ENCODE results near the gene RNF141. TPM values are rescaled to one million over a fixed set of nuclear protein-coding genes. Genes with fewer than 3 reads are reported as not detected.

RNF141 gene
- total and polyA plus RNA-seq, 2 of the 13 experiments (the other 11 are each of a cell fraction or from before 2014, with no cell fraction given): 9.3 to 22.4 TPM

- TF ChIP-seq ZNF878 (CRISPR knock-in tag; IDR thresholded peaks at IDR 0.05) (no peak), PRMT3 (CRISPR knock-in tag; IDR thresholded peaks at IDR 0.05; ENCODE audit: borderline replicate concordance, low read depth) (no peak), ZHX2 (IDR thresholded peaks at IDR 0.05; ENCODE audit: low read depth) (no peak), ZHX2 (CRISPR knock-in tag; IDR thresholded peaks at IDR 0.05; ENCODE audit: borderline replicate concordance) (no peak), ZNF678 (CRISPR knock-in tag; IDR thresholded peaks at IDR 0.05) (no peak), ZBTB20 (CRISPR knock-in tag; IDR thresholded peaks at IDR 0.05; ENCODE audit: borderline replicate concordance, low read depth) (no peak)
Observed at GRCh38 chr11:10556590-10556989, 15.6 kb upstream of the RNF141 start (continued).

GRCh38 chr11:10551845-10552352 lies 10.9 kb upstream of the RNF141 start:
- Histone ChIP-seq H3K4me1 (ENCODE audit: insufficient read depth, low read length) (peaks cover 17% of the 10 kb centered on the region), H3K4me2 (ENCODE audit: low read depth, low read length) (no peak overlapping the region), H4K20me1 (ENCODE audit: insufficient read depth, low read length) (no peaks in the 10 kb centered on the region), H3K79me2 (ENCODE audit: insufficient read depth, low read length) (no peaks in the 10 kb centered on the region), H2AFZ (ENCODE audit: low read length) (no peak overlapping the region), H3K36me3 (replicated peaks in 1 of 2; ENCODE audit: control insufficient read depth in 1 of 2, insufficient read depth in 2 of 2, low read length in 2 of 2) (no peaks in the 10 kb centered on the region), H3K4me3 (replicated peaks in 1 of 3; ENCODE audit: insufficient read depth in 1 of 3, low read depth in 2 of 3, low read length in 3 of 3) (no peak overlapping the region), H3K9me3 (ENCODE audit: low read length) (peaks cover 8% of the 10 kb centered on the region; the same call in 1 of the 2 replicates), H3K27ac (ENCODE audit: extremely low read length, insufficient read depth, low read length) (no peak overlapping the region), H3K9ac (ENCODE audit: insufficient read depth, low read depth, low read length) (no peak overlapping the region), H3K27me3 (ENCODE audit: control insufficient read depth in 1 of 2, insufficient read depth in 2 of 2, low read length in 2 of 2) (0 out of 5 replicates have a peak, but pooled peaks cover 0 to under 1% of the 10 kb centered on the region in 2 experiments)
- CTCF ChIA-PET (ENCODE audit: low intra/inter-chr PET ratio, low total read pairs): no interaction called here
- no peak for TF ChIP-seq ZNF350 (CRISPR knock-in tag; IDR thresholded peaks at IDR 0.05; ENCODE audit: borderline replicate concordance, low read depth)
- TF ChIP-seq JUND (CRISPR knock-in tag; IDR thresholded peaks at IDR 0.05): no peak
- no peak for TF ChIP-seq PBX3 (CRISPR knock-in tag; IDR thresholded peaks at IDR 0.05; ENCODE audit: borderline replicate concordance)
- TF ChIP-seq ATF7 (IDR thresholded peaks at IDR 0.05): no peak
- TF ChIP-seq ATF7 (CRISPR knock-in tag; IDR thresholded peaks at IDR 0.05): no peak
- TF ChIP-seq ZBTB7B (CRISPR knock-in tag; IDR thresholded peaks at IDR 0.05): no peak
- TF ChIP-seq DPF2 (CRISPR knock-in tag; IDR thresholded peaks at IDR 0.05; ENCODE audit: borderline replicate concordance, low read depth): no peak
- TF ChIP-seq KLF16 (CRISPR knock-in tag; IDR thresholded peaks at IDR 0.05): no peak
- intact Hi-C loops (cut with micrococcal nuclease; ENCODE audit: unreplicated experiment) (no loop called here), in situ Hi-C loops (cut with HindIII; ENCODE audit: extremely low pct_ligation_motif_present, low pct_unique_long_range_greater_than_20kb) (no loop called here)
- no peak for DNase-seq (ENCODE audit: low spot score)
- FAIRE-seq: no peak
- 77% methylated on average over 3 of the region's 3 CpGs for WGBS (ENCODE audit: low lambda C conversion rate)
- no TSS peak for BruUV-seq (replicated peaks)
- ATAC-seq: no peak
- POLR2A ChIA-PET: no interaction called here
